Right lobe of liver (tissue), 4 donors: ENCODE measurements around the gene FOSL2.
A peak's percentile ranks its signal among the peaks of the same experiment; 100 is the strongest.

Source experiments
- CTCF ChIP-seq, 4 donors: fragments of 200-600 bp in 3 of 4; fragments of 450-650 bp in 1 of 4; IDR thresholded peaks; one replicate each; pipeline versions ENCODE4 v1.5.1 to v1.8.0; 2016 to 2022; ENCODE audit warnings: antibody characterized with exemption in 4 of 4, mild to moderate bottlenecking in 2 of 4
- POLR2A ChIP-seq: fragments of 450-650 bp; IDR thresholded peaks from one replicate; pipeline ENCODE4 v1.6.1; 2017; ENCODE audit warnings: antibody characterized with exemption, mild to moderate bottlenecking
- donor health status: DM: no; HTN: no; CAD: no.
- donor health status: DM: no; HTN: no; CAD: no.
- donor health status: DM: no; HTN: yes; CAD: no.

GRCh38 chr2:28390241-28390745 lies 2.4 kb upstream of the FOSL2 start:
- peak in 2 of 4 donors; percentile 18 to 23 for TF ChIP-seq CTCF (IDR thresholded peaks at IDR 0.05)
- peak; percentile 64 for TF ChIP-seq POLR2A
